Kidney epithelial cell (primary cell): Measurements from ENCODE around the gene DDX28. TPM values are rescaled to one million over a fixed set of nuclear protein-coding genes. Genes with fewer than 3 reads are reported as not detected.
"Not testable (repeated sequence)": the region's sequence is repeated elsewhere in the genome, so short reads cannot be mapped to it uniquely, and the experiment has no call there.

Experiments used
- DNase-seq: peaks from one replicate; pipeline ENCODE4 v3.0.0-alpha.2; 2010; ENCODE audit warnings: low read depth
- H3K27me3 ChIP-seq: 2 replicates; pipeline ENCODE4 v1.6.0; 2011; ENCODE audit warnings: low read length; ENCODE audit not compliant: control insufficient read depth, insufficient read depth
- H3K36me3 ChIP-seq: 2 replicates; pipeline ENCODE4 v1.5.1; 2011; ENCODE audit warnings: low read length; ENCODE audit not compliant: control insufficient read depth, insufficient read depth
- H3K4me3 ChIP-seq: 2 replicates; pipeline ENCODE4 v1.5.1; 2011; ENCODE audit warnings: low read depth, mild to moderate bottlenecking, control low read depth, low read length
- total RNA-seq: library from RNA; depleted of rRNA; stranded (reverse); fragments of >200 nt; gene quantifications from 2 replicates; pipeline ENCODE4 v1.2.3, GENCODE V29; 2015
- TF ChIP-seq, protein P1 (sequence below): IDR thresholded peaks from 2 replicates; pipeline ENCODE4 v1.5.1; 2011; ENCODE audit warnings: mild to moderate bottlenecking, moderate library complexity, low read length, control low read depth, inconsistent platforms; ENCODE audit not compliant: insufficient read depth, poor library complexity, severe bottlenecking

DDX28 gene
- total RNA-seq, 1 donor from 2014 or later = 10.6 TPM

DNA sequence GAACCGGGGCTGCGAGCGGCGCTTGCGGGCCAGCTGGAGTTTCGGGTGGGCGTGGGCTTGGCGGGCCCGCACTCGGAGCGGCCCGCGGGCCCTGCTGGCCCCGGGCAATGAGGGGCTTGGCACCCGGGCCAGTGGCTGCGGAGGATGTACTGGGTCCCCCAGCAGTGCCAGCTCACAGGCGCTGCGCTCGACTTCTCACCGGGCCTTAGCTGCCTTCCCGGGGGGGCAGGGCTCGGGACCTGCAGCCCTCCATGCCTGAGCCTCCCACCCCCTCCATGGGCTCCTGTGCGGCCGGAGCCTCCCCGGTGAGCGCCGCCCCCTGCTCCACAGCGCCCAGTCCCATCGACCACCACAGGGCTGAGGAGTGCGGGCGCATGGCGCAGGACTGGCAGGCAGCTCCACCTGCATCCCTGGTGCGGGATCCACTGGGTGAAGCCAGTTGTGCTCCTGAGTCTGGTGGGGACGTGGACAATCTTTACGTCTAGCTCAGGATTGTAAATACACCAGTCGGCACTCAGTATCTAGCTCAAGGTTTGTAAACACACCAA is 24.7 kb downstream of the DDX28 start:
- not testable (repeated sequence) for H3K27me3 ChIP-seq, H3K36me3 ChIP-seq, DNase-seq, H3K4me3 ChIP-seq

- DNase-seq = no peak
- no peaks in the 10 kb centered on the region for H3K36me3 ChIP-seq
- TF ChIP-seq, protein P1, sequence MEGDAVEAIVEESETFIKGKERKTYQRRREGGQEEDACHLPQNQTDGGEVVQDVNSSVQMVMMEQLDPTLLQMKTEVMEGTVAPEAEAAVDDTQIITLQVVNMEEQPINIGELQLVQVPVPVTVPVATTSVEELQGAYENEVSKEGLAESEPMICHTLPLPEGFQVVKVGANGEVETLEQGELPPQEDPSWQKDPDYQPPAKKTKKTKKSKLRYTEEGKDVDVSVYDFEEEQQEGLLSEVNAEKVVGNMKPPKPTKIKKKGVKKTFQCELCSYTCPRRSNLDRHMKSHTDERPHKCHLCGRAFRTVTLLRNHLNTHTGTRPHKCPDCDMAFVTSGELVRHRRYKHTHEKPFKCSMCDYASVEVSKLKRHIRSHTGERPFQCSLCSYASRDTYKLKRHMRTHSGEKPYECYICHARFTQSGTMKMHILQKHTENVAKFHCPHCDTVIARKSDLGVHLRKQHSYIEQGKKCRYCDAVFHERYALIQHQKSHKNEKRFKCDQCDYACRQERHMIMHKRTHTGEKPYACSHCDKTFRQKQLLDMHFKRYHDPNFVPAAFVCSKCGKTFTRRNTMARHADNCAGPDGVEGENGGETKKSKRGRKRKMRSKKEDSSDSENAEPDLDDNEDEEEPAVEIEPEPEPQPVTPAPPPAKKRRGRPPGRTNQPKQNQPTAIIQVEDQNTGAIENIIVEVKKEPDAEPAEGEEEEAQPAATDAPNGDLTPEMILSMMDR = no peak
- peaks cover 3% of the 10 kb centered on the region for H3K27me3 ChIP-seq
- no peak overlapping the region for H3K4me3 ChIP-seq
These were observed 26.4 kb downstream of the DDX28 start for GRCh38 chr16:67996666-67997065.

- Histone ChIP-seq H3K4me3 (no peak overlapping the region), H3K36me3 (no peaks in the 10 kb centered on the region), H3K27me3 (peaks cover 3% of the 10 kb centered on the region)
- TF ChIP-seq, protein P1 = no peak
- no peak for DNase-seq
These were observed 27.6 kb downstream of the DDX28 start for GRCh38 chr16:67995423-67995822.

GRCh38 chr16:67994040-67994408 is 29.0 kb downstream of the DDX28 start:
- not testable (repeated sequence) for DNase-seq, H3K36me3 ChIP-seq, H3K27me3 ChIP-seq, H3K4me3 ChIP-seq

- DNase-seq = no peak
- TF ChIP-seq, protein P1 = peak; percentile 83
- Histone ChIP-seq H3K36me3 (no peaks in the 10 kb centered on the region), H3K4me3 (no peak overlapping the region), H3K27me3 (peaks cover 3% of the 10 kb centered on the region)
These were observed 29.6 kb downstream of the DDX28 start for GRCh38 chr16:67993207-67994039.

DNA sequence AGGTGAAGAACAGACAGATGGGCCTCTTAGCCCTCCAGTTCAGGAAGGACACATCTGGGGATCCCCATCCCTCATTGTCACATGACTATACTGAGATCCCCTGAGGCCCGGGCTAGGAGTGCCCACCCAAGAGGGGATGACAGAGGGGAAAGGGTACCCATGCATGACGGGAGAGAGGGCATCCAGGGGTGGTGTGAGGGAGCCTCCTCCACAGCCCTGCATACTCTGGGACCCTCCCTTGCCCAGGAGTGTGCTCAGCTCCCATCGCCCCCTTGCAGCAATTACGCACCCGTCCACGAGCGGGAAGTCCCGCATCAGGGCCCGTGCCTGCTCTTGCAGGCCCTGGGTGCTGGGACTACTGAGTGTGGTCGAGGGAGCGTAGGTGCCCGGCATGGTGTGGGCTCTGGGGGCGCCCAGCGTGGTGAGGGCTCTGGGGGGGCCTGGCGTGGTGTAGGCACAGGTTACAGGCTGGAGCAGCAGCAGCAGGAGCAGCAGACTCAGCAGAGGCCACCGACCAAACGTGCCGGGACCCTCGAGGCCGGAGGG is 30.3 kb downstream of the DDX28 start:
- H3K4me3 ChIP-seq = no peak overlapping the region
- TF ChIP-seq, protein P1 = no peak
- H3K27me3 ChIP-seq = peaks cover 3% of the 10 kb centered on the region
- DNase-seq = no peak
- no peaks in the 10 kb centered on the region for H3K36me3 ChIP-seq

DNA sequence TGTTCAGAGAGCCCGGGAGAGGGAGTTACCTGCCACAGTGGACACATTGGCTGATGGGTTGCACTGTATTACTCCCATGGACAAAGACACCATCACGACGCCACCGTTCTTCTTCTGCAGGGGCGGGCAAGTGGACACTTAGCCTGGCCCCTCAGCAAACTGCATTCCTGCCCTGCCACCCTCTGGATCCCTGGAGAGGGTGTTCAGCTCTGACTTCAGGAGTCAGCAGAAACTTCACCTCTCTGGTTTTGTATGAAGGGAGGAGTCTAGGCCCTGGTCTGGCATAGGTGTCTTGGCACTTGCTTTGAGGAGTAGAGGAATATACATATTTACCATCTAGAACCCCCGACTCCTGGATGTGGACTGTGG is 33.0 kb downstream of the DDX28 start:
- peaks cover 3% of the 10 kb centered on the region for H3K27me3 ChIP-seq
- H3K36me3 ChIP-seq = no peaks in the 10 kb centered on the region
- TF ChIP-seq, protein P1 = no peak
- no peak overlapping the region for H3K4me3 ChIP-seq
- DNase-seq = no peak
